H1 (cell line): ENCODE results near the gene LCE3C. TPM values are rescaled to one million over a fixed set of nuclear protein-coding genes. Genes with fewer than 3 reads are reported as not detected.

Experiments
- CTCF ChIA-PET: fragments of 300-600 bp; sonication (Branson Sonifier 250); formaldehyde crosslinking; loops from one replicate; lab custom pipeline; 2021; ENCODE audit not compliant: partially characterized antibody; lab: Charles Lee
- POLR2A ChIA-PET: fragments of 300-600 bp; sonication (Branson Sonifier 250); formaldehyde crosslinking; loops from one replicate; lab custom pipeline; 2021; ENCODE audit warnings: inconsistent platforms; ENCODE audit not compliant: partially characterized antibody; lab: Charles Lee
- DNase-seq, 2 experiments: peaks; one replicate each; pipeline versions ENCODE4 v3.0.0 to v3.0.0-alpha.2; 2010 to 2022; ENCODE audit warnings: low spot score in 2 of 2, low read depth in 1 of 2, mixed read lengths in 1 of 2
- FAIRE-seq: peaks from 2 replicates; lab custom pipeline; 2011; peaks lifted over from hg19 to GRCh38; lab: Jason Lieb, UNC
- H2AFZ ChIP-seq: 2 replicates; pipeline ENCODE4 v1.8.1; 2012; ENCODE audit warnings: low read length, inconsistent platforms
- H2AK5ac ChIP-seq: 2 replicates; pipeline ENCODE4 v1.6.1; 2013; ENCODE audit warnings: low read depth, low read length
- H2BK120ac ChIP-seq: replicated peaks from 2 replicates; pipeline ENCODE3; 2013; ENCODE audit warnings: low read depth, low read length, inconsistent platforms
- H2BK12ac ChIP-seq: 2 replicates; pipeline ENCODE4 v1.6.1; 2013; ENCODE audit warnings: low read depth, low read length
- H2BK15ac ChIP-seq: 2 replicates; pipeline ENCODE4 v1.6.1; 2013; ENCODE audit warnings: low read length
- H2BK20ac ChIP-seq: 2 replicates; pipeline ENCODE4 v1.6.1; 2013; ENCODE audit warnings: low read length
- H2BK5ac ChIP-seq: 2 replicates; pipeline ENCODE4 v1.6.1; 2013; ENCODE audit warnings: low read depth, low read length
- H3K14ac ChIP-seq: 2 replicates; pipeline ENCODE4 v1.6.1; 2013; ENCODE audit warnings: inconsistent platforms; ENCODE audit not compliant: insufficient read length
- H3K18ac ChIP-seq: 2 replicates; pipeline ENCODE4 v1.6.1; 2013; ENCODE audit warnings: low read length; ENCODE audit errors: extremely low read depth
- H3K23ac ChIP-seq: 2 replicates; pipeline ENCODE4 v1.6.1; 2013; ENCODE audit warnings: inconsistent platforms; ENCODE audit not compliant: insufficient read length
- H3K23me2 ChIP-seq: 2 replicates; pipeline ENCODE4 v1.6.1; 2013; ENCODE audit warnings: low read depth, low read length
- H3K27ac ChIP-seq: 2 replicates; pipeline ENCODE4 v1.6.1; 2011; ENCODE audit warnings: low read depth, low read length, inconsistent platforms
- H3K27me3 ChIP-seq, 4 experiments: replicated peaks in 1 of 4; 1 replicate in 1 of 4; 2 replicates in 3 of 4; pipeline versions ENCODE4 v1.6.1 to v1.8.1; 2011 to 2013; ENCODE audit warnings: low read length in 3 of 4, mild to moderate bottlenecking in 3 of 4, inconsistent platforms in 2 of 4, mixed read lengths in 2 of 4, moderate library complexity in 1 of 4; ENCODE audit not compliant: control insufficient read depth in 3 of 4, insufficient read depth in 3 of 4; ENCODE audit errors: extremely low read depth in 1 of 4
- H3K36me3 ChIP-seq, 4 experiments: 2 replicates each; pipeline versions ENCODE4 v1.6.1 to v1.8.1; 2011 to 2013; ENCODE audit warnings: mild to moderate bottlenecking in 4 of 4, low read length in 3 of 4, moderate library complexity in 2 of 4, control low read depth in 1 of 4, inconsistent platforms in 1 of 4; ENCODE audit not compliant: insufficient read depth in 4 of 4, control insufficient read depth in 2 of 4
- H3K4ac ChIP-seq: replicated peaks from 2 replicates; pipeline ENCODE3; 2013; ENCODE audit warnings: low read length, low read depth, mixed read lengths, inconsistent platforms; ENCODE audit not compliant: insufficient read length
- H3K4me1 ChIP-seq, 4 experiments: replicated peaks in 1 of 4; 1 replicate in 1 of 4; 2 replicates in 3 of 4; pipeline versions ENCODE4 v1.6.1 to v1.8.1; 2011 to 2013; ENCODE audit warnings: low read length in 3 of 4, inconsistent platforms in 2 of 4, mixed read lengths in 1 of 4; ENCODE audit not compliant: insufficient read depth in 4 of 4, control insufficient read depth in 3 of 4
- H3K4me2 ChIP-seq, 2 experiments: 2 replicates each; pipeline versions ENCODE4 v1.6.1 to v1.8.1; 2011 to 2013; ENCODE audit warnings: low read depth in 2 of 2, low read length in 2 of 2, control low read depth in 1 of 2, inconsistent platforms in 1 of 2, mild to moderate bottlenecking in 1 of 2; ENCODE audit not compliant: insufficient read depth in 1 of 2
- H3K4me3 ChIP-seq, 4 experiments: fragments of 200-600, 300-600 bp in 1 of 4; sonication (generic), shearing (Covaris generic), sonication (Bioruptor Twin) in 1 of 4; 2 replicates each; pipeline versions ENCODE4 v1.5.1 to v1.8.1; 2011 to 2016; ENCODE audit warnings: low read length in 4 of 4, low read depth in 3 of 4, control low read depth in 2 of 4, inconsistent platforms in 2 of 4, mild to moderate bottlenecking in 2 of 4, mixed read lengths in 1 of 4, moderate library complexity in 1 of 4; ENCODE audit not compliant: insufficient read depth in 2 of 4; ENCODE audit errors: extremely low read depth in 1 of 4
- H3K56ac ChIP-seq: replicated peaks from 2 replicates; pipeline ENCODE3; 2013; ENCODE audit warnings: low read depth, mild to moderate bottlenecking, mixed read lengths, low read length, inconsistent platforms; ENCODE audit not compliant: insufficient read length
- H3K79me1 ChIP-seq: 2 replicates; pipeline ENCODE4 v1.6.1; 2013; ENCODE audit warnings: low read depth, low read length, control low read depth
- H3K79me2 ChIP-seq, 2 experiments: 2 replicates each; pipeline versions ENCODE4 v1.6.1 to v1.8.1; 2012 to 2013; ENCODE audit warnings: low read length in 2 of 2, mild to moderate bottlenecking in 2 of 2, inconsistent platforms in 1 of 2; ENCODE audit not compliant: insufficient read depth in 2 of 2, control insufficient read depth in 1 of 2
- H3K9ac ChIP-seq, 4 experiments: replicated peaks in 1 of 4; 1 replicate in 1 of 4; 2 replicates in 3 of 4; pipeline versions ENCODE4 v1.6.1 to v1.8.1; 2011 to 2013; ENCODE audit warnings: low read depth in 3 of 4, low read length in 3 of 4, control low read depth in 2 of 4, mild to moderate bottlenecking in 2 of 4, moderate library complexity in 2 of 4, inconsistent platforms in 1 of 4; ENCODE audit errors: extremely low read depth in 1 of 4
- H3K9me3 ChIP-seq, 2 experiments: 2 replicates each; pipeline versions ENCODE4 v1.6.1 to v1.8.1; 2012 to 2013; ENCODE audit warnings: mild to moderate bottlenecking in 2 of 2, moderate library complexity in 2 of 2, control low read depth in 1 of 2, inconsistent platforms in 1 of 2, low read depth in 1 of 2, low read length in 1 of 2, mixed read lengths in 1 of 2; ENCODE audit not compliant: insufficient read depth in 2 of 2
- H4K20me1 ChIP-seq, 2 experiments: replicated peaks in 1 of 2; 2 replicates each; pipeline versions ENCODE3 to v1.8.1; 2011 to 2013; ENCODE audit warnings: inconsistent platforms in 2 of 2, low read length in 2 of 2, mild to moderate bottlenecking in 1 of 2; ENCODE audit not compliant: insufficient read depth in 2 of 2, control insufficient read depth in 1 of 2
- H4K5ac ChIP-seq: 2 replicates; pipeline ENCODE4 v1.6.1; 2013; ENCODE audit warnings: low read length, low read depth, mixed read lengths, inconsistent platforms; ENCODE audit not compliant: insufficient read length
- H4K8ac ChIP-seq: 2 replicates; pipeline ENCODE4 v1.8.0; 2013; ENCODE audit warnings: mild to moderate bottlenecking, moderate library complexity, low read length, inconsistent platforms; ENCODE audit not compliant: insufficient read depth; ENCODE audit errors: extremely low read depth
- H4K91ac ChIP-seq: replicated peaks from 2 replicates; pipeline ENCODE3; 2013; ENCODE audit warnings: low read length, mixed read lengths, inconsistent platforms; ENCODE audit not compliant: insufficient read length
- CTCF ChIP-seq, 3 experiments: IDR thresholded peaks; 1 replicate in 2 of 3; 2 replicates in 1 of 3; pipeline versions ENCODE4 v1.5.1 to v1.6.1; 2011; ENCODE audit warnings: low read length in 3 of 3, mild to moderate bottlenecking in 3 of 3, inconsistent platforms in 2 of 3, low read depth in 1 of 3, moderate library complexity in 1 of 3; ENCODE audit not compliant: insufficient read depth in 1 of 3; ENCODE audit errors: control extremely low read depth in 1 of 3
- POLR2A ChIP-seq, 2 experiments: IDR thresholded peaks; 1 replicate in 1 of 2; 2 replicates in 1 of 2; pipeline ENCODE4 v1.6.1; 2011; ENCODE audit warnings: low read depth in 2 of 2, low read length in 2 of 2, mild to moderate bottlenecking in 2 of 2; ENCODE audit errors: control extremely low read depth in 1 of 2
- WGBS, 2 experiments: shearing (Covaris generic) in 1 of 2; methylation state at CpG; one replicate each; pipeline versions ENCODE4 v1.1.6 to v1.1.7; 2013 to 2015; ENCODE audit warnings: low lambda C conversion rate in 2 of 2, mixed read lengths in 2 of 2, inconsistent platforms in 1 of 2, low coverage in 1 of 2, missing lambda C conversion rate in 1 of 2; ENCODE audit not compliant: insufficient replicate concordance in 2 of 2, insufficient coverage in 1 of 2, insufficient read length in 1 of 2; ENCODE audit errors: extremely low coverage in 1 of 2, missing lambda C conversion rate in 1 of 2; 5-methylcytosine and 5-hydroxymethylcytosine counted together
- polyA plus RNA-seq, 7 experiments: library from polyadenylated mRNA; depleted of rRNA in 3 of 7; stranded (reverse) in 5 of 7; unstranded in 2 of 7; fragments of >200 nt in 5 of 7; fragments of 200-250 nt in 2 of 7; gene quantifications; 1 replicate in 5 of 7; 2 replicates in 1 of 7; 4 replicates in 1 of 7; pipeline versions ENCODE4 v1.2.1 to v1.2.3, GENCODE V29; 2011 to 2013; ENCODE audit warnings: missing spikeins in 2 of 7, mixed read lengths in 2 of 7
- total RNA-seq: library from RNA; stranded (reverse); fragmentation: NEBNext Ultra II Directional; extraction: Animal tissue kit (Norgen Biotek cat#: 25700); gene quantifications from 2 replicates; pipeline ENCODE4 v1.2.1, GENCODE V29; 2021

The LCE3C gene
- total and polyA plus RNA-seq, 2 of the 8 experiments (the other 6 are each of a cell fraction or from before 2014, with no cell fraction given) = not detected

- POLR2A ChIA-PET = no interaction called here
- Histone ChIP-seq H3K56ac (no peak overlapping the region), H4K91ac (no peak overlapping the region), H3K4me1 (no peaks in the 10 kb centered on the region), H3K9ac (no peak overlapping the region), H3K18ac (no peak overlapping the region), H3K9me3 (peaks cover 79 to 92% of the 10 kb centered on the region in 2 experiments), H4K5ac (no peak overlapping the region), H3K23me2 (no peaks in the 10 kb centered on the region; the same call in 1 of the 2 replicates), H4K20me1 (no peaks in the 10 kb centered on the region), H3K4ac (no peak overlapping the region), H3K79me2 (no peaks in the 10 kb centered on the region), H2BK12ac (no peak overlapping the region), H3K36me3 (no peaks in the 10 kb centered on the region), H3K4me2 (no peak overlapping the region), H2BK15ac (no peak overlapping the region), H3K79me1 (no peaks in the 10 kb centered on the region), H3K27ac (no peak overlapping the region), H2BK5ac (no peak overlapping the region), H3K14ac (no peak overlapping the region), H2BK20ac (no peak overlapping the region), H4K8ac (no peak overlapping the region), H2AFZ (no peak overlapping the region), H2BK120ac (no peak overlapping the region), H3K27me3 (no peaks in the 10 kb centered on the region), H3K4me3 (no peak overlapping the region), H3K23ac (no peak overlapping the region), H2AK5ac (no peak overlapping the region)
- FAIRE-seq (no peak), DNase-seq (peak in 1 of 2 experiments; percentile 47)
- WGBS, 2 experiments = 93% methylated on average over 22 of the region's 29 CpGs; no CpG with 5 or more reads in 1 of the 2 experiments
- TF ChIP-seq CTCF (IDR thresholded peaks at IDR 0.05; ENCODE audit: control extremely low read depth in 1 of 3, insufficient read depth in 1 of 3, low read depth in 1 of 3, low read length in 3 of 3) = peak in 1 of 3 experiments; percentile 11; a peak in 1 of 4 replicates
- no peak for TF ChIP-seq POLR2A (IDR thresholded peaks at IDR 0.05; ENCODE audit: control extremely low read depth in 1 of 2, low read depth in 2 of 2, low read length in 2 of 2)
- CTCF ChIA-PET = no interaction called here
Observed at GRCh38 chr1:152623203-152623844, 23.3 kb downstream of the LCE3C start.
